Panc1 (cell line): ENCODE results near the gene CHEK2. TPM values are rescaled to one million over a fixed set of nuclear protein-coding genes. Genes with fewer than 3 reads are reported as not detected.

ENCODE experiments used
- ATAC-seq: fragments of 200-7000 bp; cut with Tn5 transposase; 2 replicates; pipeline ENCODE4 v1.9.1; 2020; ENCODE audit warnings: mild to moderate bottlenecking, moderate library complexity
- BruUV-seq: library from RNA; stranded (reverse); fragments of 400-500 nt; replicated peaks from 2 replicates; lab custom pipeline; 2021; lab: Mats Ljungman, UMichigan
- CTCF ChIA-PET: fragments of 300-600 bp; sonication (Branson Sonifier 250); formaldehyde crosslinking; loops from one replicate; lab custom pipeline; 2022; ENCODE audit warnings: antibody characterized with exemption; lab: Charles Lee
- POLR2A ChIA-PET: fragments of 300-600 bp; sonication (Branson Sonifier 250); formaldehyde crosslinking; loops from one replicate; lab custom pipeline; 2022; ENCODE audit warnings: antibody characterized with exemption; lab: Charles Lee
- DNase-seq: peaks from one replicate; pipeline ENCODE4 v3.0.0-alpha.2; 2010; ENCODE audit warnings: low read depth, low spot score
- H3K27ac ChIP-seq: 2 replicates; pipeline ENCODE4 v1.5.1; 2011; ENCODE audit warnings: mild to moderate bottlenecking, low read length, inconsistent platforms
- H3K27me3 ChIP-seq: fragments of 200-500 bp; sonication (Bioruptor generic); 2 replicates; pipeline ENCODE4 v1.6.0; 2014; ENCODE audit warnings: low read length, inconsistent platforms; ENCODE audit not compliant: control insufficient read depth, insufficient read depth
- H3K36me3 ChIP-seq: fragments of 200-500 bp; sonication (Bioruptor generic); 2 replicates; pipeline ENCODE4 v1.5.1; 2014; ENCODE audit warnings: inconsistent platforms, mild to moderate bottlenecking, low read length, moderate library complexity; ENCODE audit not compliant: control insufficient read depth, insufficient read depth
- H3K4me1 ChIP-seq: 2 replicates; pipeline ENCODE4 v1.5.1; 2011; ENCODE audit warnings: inconsistent platforms, mild to moderate bottlenecking, low read length, moderate library complexity; ENCODE audit not compliant: control insufficient read depth, insufficient read depth
- H3K4me3 ChIP-seq, 2 experiments: 2 replicates each; pipeline ENCODE4 v1.5.1; 2011 to 2012; ENCODE audit warnings: low read depth in 2 of 2, low read length in 2 of 2, mild to moderate bottlenecking in 2 of 2, inconsistent platforms in 1 of 2, moderate library complexity in 1 of 2
- H3K9me3 ChIP-seq: fragments of 200-500 bp; sonication (Bioruptor generic); 2 replicates; pipeline ENCODE4 v1.5.1; 2014; ENCODE audit warnings: low read depth, mild to moderate bottlenecking, inconsistent platforms, low read length, moderate library complexity; ENCODE audit not compliant: control insufficient read depth, insufficient read depth
- CTCF ChIP-seq: fragments of 450-650 bp; IDR thresholded peaks from 2 replicates; pipeline ENCODE4 v1.5.1; 2017; ENCODE audit warnings: mild to moderate bottlenecking
- POLR2AphosphoS5 ChIP-seq: IDR thresholded peaks from 2 replicates; pipeline ENCODE4 v1.6.1; 2012; ENCODE audit warnings: mild to moderate bottlenecking, low read depth, low read length, moderate library complexity
- REST ChIP-seq, 2 experiments: IDR thresholded peaks; 2 replicates each; pipeline ENCODE4 v1.6.1; 2011 to 2012; ENCODE audit warnings: low read depth in 2 of 2, control low read depth in 1 of 2, low read length in 1 of 2, mild to moderate bottlenecking in 1 of 2, moderate library complexity in 1 of 2; ENCODE audit not compliant: insufficient read depth in 1 of 2
- SIN3A ChIP-seq: IDR thresholded peaks from 2 replicates; pipeline ENCODE4 v1.6.1; 2012; ENCODE audit warnings: low read depth, mild to moderate bottlenecking, low read length, moderate library complexity, borderline replicate concordance; ENCODE audit not compliant: insufficient read depth
- TCF7L2 ChIP-seq: IDR thresholded peaks from 2 replicates; pipeline ENCODE4 v1.6.1; 2011; ENCODE audit warnings: mild to moderate bottlenecking, low read depth, low read length, inconsistent platforms
- in situ Hi-C: cut with HindIII; loops from 2 replicates; pipeline ENCODE4 v1.10.0; 2016; ENCODE audit warnings: low sequenced_read_pairs, low pct_unique_long_range_greater_than_20kb
- intact Hi-C: fragments of 100-400 bp; cut with micrococcal nuclease; formaldehyde crosslinking; loops from one replicate; pipeline ENCODE4 v1.10.0; 2022; ENCODE audit not compliant: unreplicated experiment
- total RNA-seq: library from RNA; stranded (reverse); gene quantifications from one replicate; pipeline ENCODE4 v1.2.1, GENCODE V29; 2021; ENCODE audit not compliant: unreplicated experiment

The CHEK2 gene
- total RNA-seq, 1 experiment from 2014 or later: 29.5 TPM

GRCh38 chr22:28716686-28717085 lies 24.9 kb downstream of the CHEK2 start:
- intact Hi-C loops: no loop called here
- peaks cover 3% of the 10 kb centered on the region; the same call in 1 of the 2 replicates for H3K36me3 ChIP-seq
- H3K9me3 ChIP-seq: no peaks in the 10 kb centered on the region
- TF ChIP-seq REST (IDR thresholded peaks at IDR 0.05; ENCODE audit: insufficient read depth in 1 of 2, low read depth in 2 of 2, low read length in 1 of 2) (no peak), CTCF (no peak), TCF7L2 (no peak), POLR2AphosphoS5 (no peak), SIN3A (no peak)
- DNase-seq (no peak), ATAC-seq (no peak)
- H3K4me3 ChIP-seq: no peak overlapping the region
- H3K27ac ChIP-seq: no peak overlapping the region
- POLR2A ChIA-PET: no interaction called here
- in situ Hi-C loops: no loop called here
- BruUV-seq: no TSS peak
- H3K4me1 ChIP-seq: no peaks in the 10 kb centered on the region
- no peaks in the 10 kb centered on the region for H3K27me3 ChIP-seq
- CTCF ChIA-PET: interaction anchor here (0.6 kb wide), 2 partner anchors 106 to 482 kb away, joined by 3 to 4 read pairs; no protein-coding TSS in a partner anchor

GRCh38 chr22:28715611-28716010 lies 26.0 kb downstream of the CHEK2 start:
- ATAC-seq: no peak
- Histone ChIP-seq H3K36me3 (peaks cover 3% of the 10 kb centered on the region; the same call in 1 of the 2 replicates), H3K4me1 (no peaks in the 10 kb centered on the region), H3K9me3 (no peaks in the 10 kb centered on the region), H3K4me3 (no peak overlapping the region), H3K27ac (no peak overlapping the region), H3K27me3 (no peaks in the 10 kb centered on the region)
- no peak for DNase-seq
- BruUV-seq: no TSS peak
- CTCF ChIA-PET: no interaction called here
- intact Hi-C loops: no loop called here
- TF ChIP-seq SIN3A (no peak), TCF7L2 (no peak), CTCF (no peak), POLR2AphosphoS5 (no peak), REST (IDR thresholded peaks at IDR 0.05; ENCODE audit: insufficient read depth in 1 of 2, low read depth in 2 of 2, low read length in 1 of 2) (no peak)
- in situ Hi-C loops: no loop called here
- POLR2A ChIA-PET: no interaction called here
